HFFc6 (cell line): ENCODE data around the gene TRIM28. TPM values are rescaled to one million over a fixed set of nuclear protein-coding genes. Genes with fewer than 3 reads are reported as not detected.

Source experiments
- DNase-seq: peaks from one replicate; pipeline ENCODE4 v3.0.0-alpha.2; 2018
- H3K27ac Mint-ChIP-seq: 2 replicates; pipeline ENCODE4 v1.8.0; 2020; ENCODE audit warnings: mild to moderate bottlenecking, mixed read lengths
- H3K27me3 Mint-ChIP-seq: 2 replicates; pipeline ENCODE4 v1.8.0; 2021; ENCODE audit warnings: mild to moderate bottlenecking, moderate library complexity, mixed read lengths; ENCODE audit not compliant: insufficient read depth
- H3K36me3 Mint-ChIP-seq: 2 replicates; pipeline ENCODE4 v1.8.0; 2021; ENCODE audit warnings: low read depth, mixed read lengths
- H3K4me1 Mint-ChIP-seq: 2 replicates; pipeline ENCODE4 v1.8.0; 2020; ENCODE audit warnings: low read depth, mixed read lengths
- H3K4me3 Mint-ChIP-seq: 2 replicates; pipeline ENCODE4 v1.8.0; 2020; ENCODE audit warnings: mild to moderate bottlenecking, moderate library complexity, mixed read lengths
- H3K9me3 Mint-ChIP-seq: 2 replicates; pipeline ENCODE4 v1.8.0; 2020; ENCODE audit warnings: mild to moderate bottlenecking, mixed read lengths
- CTCF ChIP-seq: fragments of 200-600 bp; sonication (generic); IDR thresholded peaks from 2 replicates; pipeline ENCODE4 v1.5.0; 2021; ENCODE audit warnings: antibody characterized with exemption, mild to moderate bottlenecking
- microRNA-seq: library from miRNA; unstranded; fragments of <30 nt; microRNA quantifications from one replicate; pipeline ENCODE4, GENCODE V29; 2019
- total RNA-seq, 6 experiments: library from RNA; stranded (reverse); fragmentation: NEBNext Ultra II Directional; extraction: Animal tissue kit (Norgen Biotek cat#: 25700); gene quantifications; 2 replicates in 1 of 6; 3 replicates in 5 of 6; pipeline ENCODE4 v1.2.3, GENCODE V29; 2021

The TRIM28 gene
- total RNA-seq, 6 experiments from 2014 or later: 376 to 529 (median 445) TPM

- DNase-seq: no peak
- Mint-ChIP-seq H3K9me3 (no peaks in the 10 kb centered on the region), H3K27ac (peak overlapping the region; percentile 46; the same call in 1 of the 2 replicates), H3K27me3 (no peaks in the 10 kb centered on the region; the same call in 1 of the 2 replicates), H3K36me3 (peaks cover 9% of the 10 kb centered on the region), H3K4me1 (peaks cover 33% of the 10 kb centered on the region), H3K4me3 (no peak overlapping the region)
- TF ChIP-seq CTCF: no peak
Observed at GRCh38 chr19:58584498-58585441, 40.9 kb downstream of the TRIM28 start.

- Mint-ChIP-seq H3K4me3 (peak overlapping the region; percentile 20; the same call in 1 of the 2 replicates), H3K27me3 (no peaks in the 10 kb centered on the region; the same call in 1 of the 2 replicates), H3K27ac (peak overlapping the region; percentile 60), H3K9me3 (no peaks in the 10 kb centered on the region), H3K4me1 (peaks cover 33% of the 10 kb centered on the region), H3K36me3 (peaks cover 9% of the 10 kb centered on the region)
- no peak for DNase-seq
- TF ChIP-seq CTCF: no peak
Observed at GRCh38 chr19:58585442-58586132, 41.7 kb downstream of the TRIM28 start.

GRCh38 chr19:58586133-58586765, 42.4 kb downstream of the TRIM28 start:
- TF ChIP-seq CTCF: no peak
- Mint-ChIP-seq H3K4me3 (no peak overlapping the region), H3K4me1 (peaks cover 27% of the 10 kb centered on the region), H3K27ac (no peak overlapping the region; the same call in 1 of the 2 replicates), H3K9me3 (no peaks in the 10 kb centered on the region), H3K27me3 (no peaks in the 10 kb centered on the region), H3K36me3 (peaks cover 7% of the 10 kb centered on the region)
- DNase-seq: no peak

Small RNA genes lying within 50 kb of the gene (microRNA-seq; reads per million reads assigned to microRNA genes)
- 2.3 reads per million for gene MIR6807

Other genes starting within 250 kb of the TRIM28 start
- 10 to 100 TPM; 24.0 to 31.2 (median 28.2) TPM for gene ERVK3-1, start 238.7 kb upstream of the TRIM28 start, total RNA-seq
- gene ZSCAN22, start 217.1 kb upstream of the TRIM28 start, total RNA-seq: 1 to 10 TPM; 2.5 to 3.0 (median 2.8) TPM
- 10 to 100 TPM; 21.2 to 36.9 (median 25.4) TPM for gene A1BG, start 190.6 kb upstream of the TRIM28 start, total RNA-seq
- under 1 TPM; 0.16 to 0.35 (median 0.27) TPM for gene ZNF497, start 181.3 kb upstream of the TRIM28 start, total RNA-seq
- gene ZNF837, start 163.0 kb upstream of the TRIM28 start, total RNA-seq: 1 to 10 TPM in 2 of 6 experiments, under 1 TPM in 4; 0.63 to 1.3 (median 0.75) TPM
- 1,000 to 10,000 TPM in 4 of 6 experiments, 100 to 1,000 TPM in 2; 958 to 1,072 (median 1,017) TPM for gene RPS5, start 156.8 kb upstream of the TRIM28 start, total RNA-seq
- under 1 TPM in 2 of 6 experiments, not detected in 4; 0.26 to 0.39 TPM for gene RNF225, start 148.4 kb upstream of the TRIM28 start, total RNA-seq
- gene ZNF584, start 135.4 kb upstream of the TRIM28 start, total RNA-seq: 10 to 100 TPM; 13.3 to 15.0 (median 14.0) TPM
- gene ZNF132, start 103.9 kb upstream of the TRIM28 start, total RNA-seq: 1 to 10 TPM; 4.0 to 5.2 (median 4.5) TPM
- gene ZNF324B, start 92.4 kb upstream of the TRIM28 start, total RNA-seq: 1 to 10 TPM; 3.8 to 5.9 (median 4.7) TPM
- 1 to 10 TPM; 5.6 to 7.5 (median 6.8) TPM for gene ZNF324, start 77.0 kb upstream of the TRIM28 start, total RNA-seq
- gene ZNF446, start 67.7 kb upstream of the TRIM28 start, total RNA-seq: 1 to 10 TPM; 5.7 to 6.9 (median 6.2) TPM
- gene SLC27A5, start 32.1 kb upstream of the TRIM28 start, total RNA-seq: 1 to 10 TPM; 2.0 to 5.7 (median 2.6) TPM
- 10 to 100 TPM; 15.0 to 17.4 (median 16.7) TPM for gene ZBTB45, start 24.3 kb upstream of the TRIM28 start, total RNA-seq
- gene CHMP2A, start 11.0 kb downstream of the TRIM28 start, total RNA-seq: 100 to 1,000 TPM; 100 to 126 (median 120) TPM
- gene UBE2M, start 14.5 kb downstream of the TRIM28 start, total RNA-seq: 100 to 1,000 TPM in 5 of 6 experiments, 10 to 100 TPM in 1; 91.5 to 114 (median 106) TPM
- gene MZF1, start 29.3 kb downstream of the TRIM28 start, total RNA-seq: 10 to 100 TPM in 3 of 6 experiments, 1 to 10 TPM in 3; 8.3 to 12.4 (median 9.3) TPM